Gastrocnemius medialis (tissue), 4 donors: Measurements from ENCODE around the gene OGFRL1.

ENCODE experiments used
- POLR2A ChIP-seq, 2 donors: fragments of 450-650 bp; IDR thresholded peaks; one replicate each; pipeline ENCODE4 v1.6.1; 2017; ENCODE audit warnings: antibody characterized with exemption in 2 of 2, mild to moderate bottlenecking in 2 of 2, moderate library complexity in 2 of 2
- TF ChIP-seq, protein P1 (sequence below), 5 experiments: fragments of 450-650 bp in 3 of 5; fragments of 200-600 bp in 2 of 5; sonication (generic) in 2 of 5; IDR thresholded peaks in 4 of 5; conservative IDR thresholded peaks in 1 of 5; 1 replicate in 4 of 5; 2 replicates in 1 of 5; pipeline ENCODE4 v1.5.1; 2016 to 2019; ENCODE audit warnings: antibody characterized with exemption in 5 of 5, mild to moderate bottlenecking in 3 of 5, moderate library complexity in 3 of 5

DNA sequence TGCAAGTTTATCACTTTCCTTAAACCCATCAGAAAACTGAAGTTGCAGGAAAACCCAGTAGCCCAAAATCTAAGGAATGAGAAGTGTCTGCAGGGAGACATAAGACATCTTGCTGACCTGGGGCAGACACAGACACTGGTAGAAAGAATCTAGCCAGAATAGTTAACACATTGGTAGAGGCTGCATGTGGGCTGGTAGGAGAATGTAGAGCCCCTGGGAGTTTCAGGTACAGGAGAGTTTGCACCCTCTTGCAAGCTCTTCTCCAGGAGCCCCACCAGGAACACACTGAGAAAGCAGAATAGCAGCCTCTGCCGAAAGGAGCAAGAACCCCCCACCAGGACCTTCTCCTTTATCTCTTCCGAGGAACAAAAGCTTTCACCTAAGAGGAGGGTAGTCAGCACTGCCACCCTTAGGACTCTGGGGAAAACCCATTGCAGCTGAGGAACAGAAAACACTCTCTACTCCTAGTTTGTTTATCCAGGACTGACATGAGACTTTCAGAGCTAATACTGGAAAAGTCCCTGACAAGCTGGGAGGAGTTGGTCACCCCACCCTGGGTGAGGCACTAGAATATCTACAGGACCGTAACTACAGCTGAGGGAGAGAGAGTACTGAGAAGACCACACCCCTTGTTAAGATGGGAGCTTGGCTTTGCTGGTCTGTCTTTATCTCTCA, 10.5 kb upstream of the OGFRL1 start:
- no peak for TF ChIP-seq POLR2A (IDR thresholded peaks at IDR 0.05)
- TF ChIP-seq, protein P1, sequence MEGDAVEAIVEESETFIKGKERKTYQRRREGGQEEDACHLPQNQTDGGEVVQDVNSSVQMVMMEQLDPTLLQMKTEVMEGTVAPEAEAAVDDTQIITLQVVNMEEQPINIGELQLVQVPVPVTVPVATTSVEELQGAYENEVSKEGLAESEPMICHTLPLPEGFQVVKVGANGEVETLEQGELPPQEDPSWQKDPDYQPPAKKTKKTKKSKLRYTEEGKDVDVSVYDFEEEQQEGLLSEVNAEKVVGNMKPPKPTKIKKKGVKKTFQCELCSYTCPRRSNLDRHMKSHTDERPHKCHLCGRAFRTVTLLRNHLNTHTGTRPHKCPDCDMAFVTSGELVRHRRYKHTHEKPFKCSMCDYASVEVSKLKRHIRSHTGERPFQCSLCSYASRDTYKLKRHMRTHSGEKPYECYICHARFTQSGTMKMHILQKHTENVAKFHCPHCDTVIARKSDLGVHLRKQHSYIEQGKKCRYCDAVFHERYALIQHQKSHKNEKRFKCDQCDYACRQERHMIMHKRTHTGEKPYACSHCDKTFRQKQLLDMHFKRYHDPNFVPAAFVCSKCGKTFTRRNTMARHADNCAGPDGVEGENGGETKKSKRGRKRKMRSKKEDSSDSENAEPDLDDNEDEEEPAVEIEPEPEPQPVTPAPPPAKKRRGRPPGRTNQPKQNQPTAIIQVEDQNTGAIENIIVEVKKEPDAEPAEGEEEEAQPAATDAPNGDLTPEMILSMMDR (IDR thresholded peaks at IDR 0.05 in 4 of 5, conservative IDR thresholded peaks at IDR 0.05 in 1 of 5), result no peak
